HL-60/S4 treated with retinoic acid at 250 ng/mL for 4 days and 3 days (cell line): ENCODE results near the gene CIROP.

ENCODE experiments used
- in situ Hi-C: fragments of 300-500 bp; cut with MboI; formaldehyde crosslinking; loops from 2 replicates; pipeline ENCODE4 v1.7.0; 2022; ENCODE audit warnings: low sequenced_read_pairs

Gene CIROP

DNA sequence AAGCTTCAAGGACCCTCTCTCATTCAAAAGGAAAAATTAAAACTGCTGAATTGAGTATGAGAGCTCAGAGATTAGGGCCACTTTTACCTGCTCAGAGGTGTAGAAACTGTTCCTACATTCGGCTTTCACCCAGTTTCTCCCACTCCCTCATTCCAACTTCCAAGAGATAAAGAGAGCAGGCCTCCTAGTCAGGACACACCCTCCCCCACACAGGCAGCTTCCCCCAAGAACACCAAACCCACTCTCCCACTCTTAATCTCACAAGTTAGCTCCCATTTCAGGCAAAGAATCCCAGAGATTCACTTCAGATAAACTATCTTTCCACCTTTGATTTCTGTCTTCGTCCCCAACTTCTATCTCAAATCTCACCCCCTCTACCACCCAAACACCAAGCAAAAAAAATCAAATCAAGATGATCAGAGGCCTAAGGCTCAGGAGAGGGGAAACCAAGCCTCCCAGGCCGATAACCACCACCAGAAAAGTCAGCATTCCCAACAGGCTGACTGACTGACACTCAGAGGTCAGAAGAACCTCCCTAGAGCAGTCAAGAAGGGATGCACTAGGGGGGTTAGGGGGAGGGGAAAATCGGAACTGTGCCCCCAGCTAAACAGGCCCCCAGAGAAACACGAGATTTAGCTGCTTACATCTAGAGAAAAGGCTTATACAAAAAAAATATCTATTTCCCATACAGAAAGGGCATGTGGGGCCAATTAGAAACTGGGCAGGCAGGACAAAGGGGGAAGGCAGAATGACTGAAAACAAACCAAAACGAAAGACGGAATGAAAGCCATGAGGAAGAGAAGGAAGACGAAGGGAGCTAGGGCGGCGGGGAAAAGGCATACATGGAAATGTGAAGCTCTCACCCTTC lies 34.3 kb downstream of the CIROP start:
- in situ Hi-C loops: no loop called here

DNA sequence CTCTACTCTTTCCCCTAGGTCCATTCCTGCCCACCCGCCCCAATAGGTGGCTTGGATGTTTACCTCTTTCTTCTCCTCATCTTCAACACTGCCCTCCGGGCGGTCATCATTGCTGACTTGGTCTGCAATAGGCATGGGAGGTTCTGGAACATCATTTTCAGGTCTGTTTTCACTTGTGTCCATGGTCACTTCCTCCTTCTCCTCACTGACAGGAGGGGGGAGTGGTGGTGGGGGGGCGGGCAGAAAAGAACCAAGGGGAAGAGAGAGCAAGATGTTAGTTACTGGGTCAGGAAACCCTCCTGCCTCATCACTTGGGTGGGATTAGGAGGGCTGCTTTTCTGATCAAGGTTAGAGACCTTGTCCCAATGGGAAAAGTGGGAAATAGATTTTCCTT lies 35.4 kb downstream of the CIROP start:
- in situ Hi-C loops: no loop called here

- in situ Hi-C loops: no loop called here
Observed at GRCh38 chr14:23068789-23069412, 35.9 kb downstream of the CIROP start.

- in situ Hi-C loops: no loop called here
Observed at GRCh38 chr14:23067847-23068788, 36.7 kb downstream of the CIROP start.

DNA sequence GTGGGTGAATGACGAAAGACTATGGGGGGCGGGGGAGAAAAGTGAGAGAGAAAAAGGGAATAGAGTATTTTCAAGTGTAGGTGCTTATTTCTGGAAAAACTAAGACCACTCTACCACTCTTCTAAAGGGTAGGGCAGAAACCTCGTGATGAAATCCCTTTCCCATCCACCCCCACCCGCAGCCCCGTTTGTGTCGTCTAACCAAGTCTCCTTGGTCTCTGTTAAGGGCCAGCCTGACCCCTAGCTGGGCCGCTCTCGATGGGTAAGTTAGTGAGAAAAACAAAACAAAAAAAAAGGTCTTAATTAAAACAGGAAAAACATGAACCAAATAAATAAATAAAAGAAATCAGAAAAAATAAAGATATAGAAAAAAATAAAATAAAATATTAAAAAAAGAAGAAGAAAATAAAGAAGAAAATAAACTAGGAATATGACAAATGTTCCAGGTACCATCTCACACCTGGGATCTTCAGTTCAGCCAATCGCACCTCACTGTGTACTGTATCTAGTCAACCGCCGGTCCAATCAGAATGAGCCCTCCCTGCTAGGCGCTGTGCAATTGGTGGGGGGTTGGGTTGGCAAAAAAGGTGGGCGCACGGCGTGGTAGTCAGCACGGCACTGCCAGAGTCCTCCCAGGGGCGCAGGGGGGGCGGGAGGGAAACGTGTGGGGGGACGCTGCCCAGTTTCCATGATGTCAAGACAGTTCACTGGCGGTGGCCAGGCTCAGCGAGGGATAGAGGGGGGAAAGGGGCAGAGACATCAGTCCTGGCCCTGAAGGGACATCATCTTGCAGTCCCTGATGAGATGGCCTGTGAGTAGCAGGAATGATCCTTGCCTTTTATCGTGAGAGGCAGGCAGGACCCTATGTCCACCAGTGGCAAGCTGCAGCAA lies 37.7 kb downstream of the CIROP start:
- in situ Hi-C loops: no loop called here

- in situ Hi-C loops: no loop called here
Observed at GRCh38 chr14:23066368-23066767, 38.4 kb downstream of the CIROP start.

DNA sequence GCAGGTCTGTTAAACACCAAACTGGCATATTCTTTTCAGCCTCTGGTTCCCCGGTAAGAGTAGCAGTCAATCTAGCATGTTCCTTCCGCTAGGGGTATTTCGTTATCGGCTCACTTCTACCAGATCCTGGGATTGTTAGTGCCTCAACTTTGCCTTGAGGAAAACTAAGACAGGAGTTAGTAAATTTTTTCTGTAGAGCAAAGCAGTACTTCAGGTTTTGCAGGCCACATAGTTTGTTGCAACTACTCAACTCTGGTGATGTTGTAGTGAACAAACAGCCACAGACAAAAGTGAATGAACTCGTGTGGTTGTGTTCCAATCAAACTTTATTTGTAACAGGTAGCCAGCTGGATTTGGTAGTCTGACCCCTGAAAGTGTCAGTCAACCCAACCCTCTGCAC lies 41.2 kb downstream of the CIROP start:
- in situ Hi-C loops: no loop called here

DNA sequence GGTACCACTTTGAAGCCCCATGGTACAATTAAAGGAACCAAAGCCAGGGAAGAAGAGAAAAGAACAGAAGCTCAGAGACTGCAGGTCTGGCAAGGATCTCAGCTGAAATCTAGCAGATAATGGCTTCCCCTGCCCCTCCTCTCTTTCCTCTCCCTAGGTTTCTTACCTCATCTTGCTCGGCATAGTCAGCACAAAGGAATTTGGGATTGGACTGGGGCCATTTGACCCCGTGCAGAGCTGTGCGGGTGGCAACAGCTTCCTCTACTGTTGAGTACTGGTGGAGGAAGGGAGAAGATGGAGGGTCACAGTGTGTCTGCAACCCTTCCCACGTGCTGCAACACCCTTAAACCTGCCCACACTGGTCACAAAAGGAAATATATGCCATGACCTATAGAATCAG lies 42.8 kb downstream of the CIROP start:
- in situ Hi-C loops: no loop called here

GRCh38 chr14:23060536-23061260 lies 44.1 kb downstream of the CIROP start:
- in situ Hi-C loops: no loop called here

DNA sequence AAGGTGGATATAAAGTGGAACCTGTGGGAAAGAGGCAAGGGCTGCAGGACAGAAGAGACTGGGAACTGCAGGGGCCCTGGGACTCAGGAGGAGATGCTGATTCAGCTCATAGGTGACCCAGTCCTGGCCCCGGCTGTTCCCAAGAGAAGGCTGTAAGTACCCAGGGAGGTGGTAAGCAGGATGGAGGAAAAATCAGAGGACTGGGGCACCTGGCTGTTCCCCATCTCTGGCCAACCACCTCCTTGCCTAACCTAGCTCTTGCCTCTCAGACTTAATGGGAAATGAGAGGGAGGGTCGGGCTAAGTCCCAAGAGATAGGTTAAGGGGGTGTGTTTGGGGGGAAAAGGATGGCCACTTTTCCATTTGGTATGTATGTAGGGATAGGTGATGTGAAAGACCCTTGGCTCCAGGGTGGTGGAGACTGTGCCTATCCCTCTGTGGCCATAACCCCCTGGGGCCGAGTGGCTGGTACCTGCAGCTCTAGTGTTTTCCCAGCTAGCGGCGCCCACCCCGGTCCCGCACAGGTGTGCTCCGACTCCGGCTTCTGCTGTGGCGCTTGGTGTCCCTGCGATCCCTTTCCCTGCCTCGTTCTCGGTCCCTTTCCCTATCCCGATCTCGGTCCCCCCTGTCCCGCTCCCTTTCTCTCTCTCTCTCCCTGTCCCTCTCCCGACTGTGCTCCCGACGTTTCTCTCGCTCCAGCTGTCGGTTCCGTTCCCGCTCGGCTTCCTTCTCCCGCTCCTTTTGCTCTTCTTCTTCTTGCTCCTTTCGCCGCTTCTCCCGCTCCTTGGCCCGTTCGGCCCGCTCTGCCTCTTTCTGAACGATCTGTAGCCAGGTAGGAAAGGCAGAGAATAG lies 45.9 kb downstream of the CIROP start:
- in situ Hi-C loops: no loop called here

GRCh38 chr14:23057757-23058653 lies 46.8 kb downstream of the CIROP start:
- in situ Hi-C loops: no loop called here

GRCh38 chr14:23056956-23057756 lies 47.6 kb downstream of the CIROP start, which contains the start of gene CDH24:
Gene CDH24 (minus strand): TSS chr14:23057520. CDS start chr14:23055733, 1,787 bp downstream.
- in situ Hi-C loops: no loop called here

GRCh38 chr14:23056145-23056955 lies 48.4 kb downstream of the CIROP start:
- in situ Hi-C loops: no loop called here

- in situ Hi-C loops: no loop called here
Observed at GRCh38 chr14:23055621-23056144, 49.1 kb downstream of the CIROP start.

DNA sequence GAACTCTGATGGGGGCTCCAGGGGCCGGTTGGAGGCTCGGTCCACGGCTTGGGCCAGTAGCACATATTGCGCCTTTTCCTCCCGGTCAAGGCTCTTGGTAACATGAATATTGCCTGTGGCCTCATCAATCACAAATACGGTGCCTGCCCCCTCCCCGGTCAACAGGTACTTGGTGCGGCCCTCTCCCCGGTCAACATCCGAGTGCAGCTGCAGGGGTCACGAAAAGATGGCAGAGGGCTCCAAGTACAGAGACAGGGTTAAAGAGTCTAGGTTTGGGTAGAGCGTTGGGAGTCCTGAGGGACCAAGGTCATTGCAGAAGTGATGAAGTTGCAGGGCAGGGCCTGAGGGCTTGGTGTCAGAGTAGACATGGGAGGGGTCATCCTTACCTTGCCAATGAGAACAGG lies 49.6 kb downstream of the CIROP start:
- in situ Hi-C loops: no loop called here
